ENCODE results near the gene FLYWCH2.

DNA sequence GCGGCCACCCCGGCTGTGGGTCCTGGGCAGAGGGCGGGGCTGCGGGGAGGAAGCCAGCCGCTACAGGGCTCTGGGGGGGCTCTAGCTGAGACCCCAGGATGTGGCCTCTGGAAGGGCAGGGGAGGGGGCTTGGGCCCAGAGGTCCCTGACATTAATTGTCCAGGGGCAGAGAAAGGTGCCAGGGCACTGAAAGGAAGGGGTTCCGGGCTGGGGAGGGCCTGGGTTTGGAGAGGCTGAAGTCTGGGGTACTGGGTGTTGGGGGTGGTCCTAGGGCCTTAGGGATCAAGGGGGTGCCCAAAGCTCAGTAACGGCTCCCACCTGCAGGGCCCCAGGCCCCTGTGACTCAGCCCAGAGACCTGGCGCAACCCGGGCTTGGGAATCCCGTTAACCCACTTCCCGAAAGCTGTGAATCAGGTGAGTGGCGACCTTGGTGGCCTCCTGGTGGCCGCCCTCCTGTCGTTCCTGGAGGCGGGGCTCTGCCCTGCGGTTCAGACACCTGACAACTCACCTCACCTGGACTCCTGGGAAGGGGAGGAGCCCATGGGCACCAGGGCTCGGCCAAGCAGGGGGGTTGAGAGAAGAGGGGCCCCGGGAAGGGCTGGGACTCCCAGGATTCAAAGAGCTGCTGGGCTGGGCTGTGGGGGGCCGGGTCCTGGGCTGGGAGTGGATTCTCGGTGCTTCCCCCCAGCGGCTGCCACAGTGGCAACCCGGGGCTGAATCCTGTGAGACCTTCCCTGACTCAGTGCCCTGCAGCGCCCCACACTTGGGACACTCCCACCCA lies 24.6 kb upstream of the FLYWCH2 start:
- TF ChIP-seq GATA2 (IDR thresholded peaks at IDR 0.05; ENCODE audit: low read depth, low read length) (no peak), GATA3 (IDR thresholded peaks at IDR 0.05; ENCODE audit: low read depth, low read length) (no peak)
